OCI-LY7 (cell line): Measurements from ENCODE around the gene GORASP2.

Experiments
- CTCF ChIP-seq: fragments of 200-600 bp; sonication (generic); conservative IDR thresholded peaks from 2 replicates; pipeline ENCODE4 v1.5.1; 2014; ENCODE audit warnings: mild to moderate bottlenecking, antibody characterized with exemption, low read length, moderate library complexity, mixed read lengths
- EZH2phosphoT487 ChIP-seq: fragments of 200-600 bp; sonication (generic); IDR thresholded peaks from 2 replicates; pipeline ENCODE4 v1.6.1; 2018; ENCODE audit warnings: low read depth, borderline replicate concordance, mild to moderate bottlenecking, mixed run types, antibody characterized with exemption, low read length, moderate library complexity, mixed read lengths

DNA sequence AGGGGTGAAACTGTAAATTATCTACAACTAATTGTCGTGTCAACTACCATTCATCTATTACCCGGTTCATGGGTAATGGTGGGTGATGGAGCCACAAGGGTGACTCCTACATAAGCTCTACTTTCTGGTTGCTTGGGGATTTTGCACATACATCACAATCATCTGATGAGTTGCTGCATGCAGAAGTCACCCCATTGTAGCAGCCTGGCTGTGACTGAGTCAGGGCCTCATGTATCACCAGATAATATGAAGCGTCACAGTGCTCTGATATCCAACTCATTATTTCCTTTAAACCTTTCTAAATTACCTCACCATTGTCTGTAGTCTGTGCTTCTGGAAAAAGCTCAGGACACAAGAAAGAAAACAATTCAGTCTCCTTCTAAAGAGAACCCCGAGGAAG lies 32.4 kb upstream of the GORASP2 start:
- TF ChIP-seq CTCF (no peak), EZH2phosphoT487 (no peak)
